ENCODE data around the gene SYT15. TPM values are rescaled to one million over a fixed set of nuclear protein-coding genes. Genes with fewer than 3 reads are reported as not detected.
"Not testable (repeated sequence)": the region's sequence is repeated elsewhere in the genome, so short reads cannot be mapped to it uniquely, and the experiment has no call there.

Gene SYT15
- total and polyA plus RNA-seq, 2 of the 13 experiments (the other 11 are each of a cell fraction or from before 2014, with no cell fraction given): 0.24 to 0.38 TPM

DNA sequence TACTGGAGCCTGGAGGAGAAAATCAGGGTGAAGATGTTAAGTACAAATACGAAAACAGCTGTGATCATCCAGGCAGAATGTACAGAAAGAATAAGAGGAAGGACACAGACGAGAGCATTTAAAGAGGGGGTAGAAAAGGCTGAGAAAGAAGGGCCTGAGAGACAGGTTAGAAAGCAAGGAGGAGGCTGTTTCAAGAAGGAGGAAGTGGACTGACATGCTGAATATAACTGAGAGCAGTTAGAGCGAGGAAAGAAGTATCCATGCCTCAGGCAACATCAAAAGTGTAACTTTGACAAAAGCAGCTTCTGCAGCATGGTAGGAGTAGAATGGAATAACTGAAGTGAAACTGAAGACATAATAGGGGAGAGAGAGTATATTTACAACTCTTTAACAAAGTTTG, 39.0 kb downstream of the SYT15 start:
- H3K4me3 ChIP-seq (replicated peaks in 1 of 3; ENCODE audit: insufficient read depth in 1 of 3, low read depth in 2 of 3, low read length in 3 of 3); H3K4me2 ChIP-seq (ENCODE audit: low read depth, low read length); H3K79me2 ChIP-seq (ENCODE audit: insufficient read depth, low read length); DNase-seq (ENCODE audit: low spot score); ATAC-seq; BruUV-seq (replicated peaks); H3K9me3 ChIP-seq (ENCODE audit: low read length); intact Hi-C loops (cut with micrococcal nuclease; ENCODE audit: unreplicated experiment); H4K20me1 ChIP-seq (ENCODE audit: insufficient read depth, low read length); CTCF ChIA-PET (ENCODE audit: low intra/inter-chr PET ratio, low total read pairs); FAIRE-seq; H3K36me3 ChIP-seq (replicated peaks in 1 of 2; ENCODE audit: control insufficient read depth in 1 of 2, insufficient read depth in 2 of 2, low read length in 2 of 2); in situ Hi-C loops (cut with HindIII; ENCODE audit: extremely low pct_ligation_motif_present, low pct_unique_long_range_greater_than_20kb); POLR2A ChIA-PET; H3K9ac ChIP-seq (ENCODE audit: insufficient read depth, low read depth, low read length); H3K27me3 ChIP-seq (ENCODE audit: control insufficient read depth in 1 of 2, insufficient read depth in 2 of 2, low read length in 2 of 2); H3K27ac ChIP-seq (ENCODE audit: extremely low read length, insufficient read depth, low read length); H2AFZ ChIP-seq (ENCODE audit: low read length); H3K4me1 ChIP-seq (ENCODE audit: insufficient read depth, low read length): not testable (repeated sequence)
- WGBS (ENCODE audit: low lambda C conversion rate): 96% methylated on average over 3 of the region's 3 CpGs

DNA sequence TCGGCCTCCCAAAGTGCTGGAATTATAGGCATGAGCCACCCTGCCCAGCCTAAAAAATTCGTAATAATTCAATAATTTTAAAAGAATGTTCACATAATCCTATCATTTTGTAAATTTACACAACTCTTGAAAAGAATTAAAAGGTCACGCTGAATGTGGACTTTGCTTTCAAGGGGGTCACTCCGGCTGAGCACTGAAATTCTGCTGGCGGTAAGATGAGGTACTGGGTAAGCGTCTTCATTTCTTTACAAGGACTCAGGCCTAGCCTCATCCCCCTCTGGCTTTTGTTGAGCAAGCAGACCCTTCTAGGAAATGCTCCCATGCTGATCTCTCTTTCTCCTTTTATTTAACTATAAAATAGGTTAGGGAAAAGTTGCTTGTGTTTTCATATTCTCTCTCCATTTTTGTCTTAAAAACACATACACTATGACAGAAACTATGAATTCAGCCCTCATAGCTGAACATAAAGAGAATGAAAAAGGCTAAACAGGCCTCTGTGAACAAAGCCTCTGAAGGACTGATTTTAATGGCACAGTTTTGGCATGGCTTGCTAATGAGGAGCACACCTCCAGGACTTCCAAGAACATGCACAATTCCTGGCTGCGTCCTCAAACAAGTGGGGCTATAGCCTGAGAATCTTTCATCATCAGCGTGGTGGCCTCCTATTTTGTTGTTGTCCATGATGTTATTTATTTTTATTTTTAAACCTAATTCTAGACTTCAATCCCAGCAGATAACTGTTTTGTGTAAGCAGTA, 45.1 kb downstream of the SYT15 start:
- CTCF ChIA-PET (ENCODE audit: low intra/inter-chr PET ratio, low total read pairs); H3K9ac ChIP-seq (ENCODE audit: insufficient read depth, low read depth, low read length); POLR2A ChIA-PET; H3K4me3 ChIP-seq (replicated peaks in 1 of 3; ENCODE audit: insufficient read depth in 1 of 3, low read depth in 2 of 3, low read length in 3 of 3); H4K20me1 ChIP-seq (ENCODE audit: insufficient read depth, low read length); H3K4me1 ChIP-seq (ENCODE audit: insufficient read depth, low read length); H3K4me2 ChIP-seq (ENCODE audit: low read depth, low read length); H3K9me3 ChIP-seq (ENCODE audit: low read length); H3K27me3 ChIP-seq (ENCODE audit: control insufficient read depth in 1 of 2, insufficient read depth in 2 of 2, low read length in 2 of 2); H3K36me3 ChIP-seq (replicated peaks in 1 of 2; ENCODE audit: control insufficient read depth in 1 of 2, insufficient read depth in 2 of 2, low read length in 2 of 2); DNase-seq (ENCODE audit: low spot score); in situ Hi-C loops (cut with HindIII; ENCODE audit: extremely low pct_ligation_motif_present, low pct_unique_long_range_greater_than_20kb); H3K79me2 ChIP-seq (ENCODE audit: insufficient read depth, low read length); intact Hi-C loops (cut with micrococcal nuclease; ENCODE audit: unreplicated experiment); FAIRE-seq; H3K27ac ChIP-seq (ENCODE audit: extremely low read length, insufficient read depth, low read length); H2AFZ ChIP-seq (ENCODE audit: low read length); BruUV-seq (replicated peaks): not testable (repeated sequence)
- WGBS (ENCODE audit: low lambda C conversion rate): 0% methylated on average over 3 of the region's 8 CpGs
- ATAC-seq: peak; percentile 70

DNA sequence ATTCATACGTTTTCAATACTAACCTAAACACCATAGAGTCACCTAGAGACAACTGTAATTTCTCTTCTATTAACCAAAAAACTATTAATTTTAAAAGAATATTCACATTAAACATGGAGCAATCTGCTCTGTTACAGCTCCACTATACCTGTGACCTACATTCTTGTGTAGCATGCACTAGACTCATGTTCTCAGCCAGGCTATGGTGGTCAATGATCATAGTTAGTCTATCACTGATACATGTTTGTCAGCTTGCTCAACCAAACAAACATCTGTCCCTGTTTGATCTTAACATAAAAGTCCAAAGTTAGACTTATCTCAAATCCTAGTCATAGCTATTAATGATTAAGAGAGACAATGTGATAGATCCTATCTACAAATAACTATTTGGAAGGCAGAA, 50.9 kb downstream of the SYT15 start:
- H3K9ac ChIP-seq (ENCODE audit: insufficient read depth, low read depth, low read length); H3K79me2 ChIP-seq (ENCODE audit: insufficient read depth, low read length); CTCF ChIA-PET (ENCODE audit: low intra/inter-chr PET ratio, low total read pairs); H3K9me3 ChIP-seq (ENCODE audit: low read length); H4K20me1 ChIP-seq (ENCODE audit: insufficient read depth, low read length); in situ Hi-C loops (cut with HindIII; ENCODE audit: extremely low pct_ligation_motif_present, low pct_unique_long_range_greater_than_20kb); H3K36me3 ChIP-seq (replicated peaks in 1 of 2; ENCODE audit: control insufficient read depth in 1 of 2, insufficient read depth in 2 of 2, low read length in 2 of 2); BruUV-seq (replicated peaks); POLR2A ChIA-PET; DNase-seq (ENCODE audit: low spot score); H3K27ac ChIP-seq (ENCODE audit: extremely low read length, insufficient read depth, low read length); H3K4me1 ChIP-seq (ENCODE audit: insufficient read depth, low read length); H3K27me3 ChIP-seq (ENCODE audit: control insufficient read depth in 1 of 2, insufficient read depth in 2 of 2, low read length in 2 of 2); H3K4me2 ChIP-seq (ENCODE audit: low read depth, low read length); FAIRE-seq; H3K4me3 ChIP-seq (replicated peaks in 1 of 3; ENCODE audit: insufficient read depth in 1 of 3, low read depth in 2 of 3, low read length in 3 of 3); intact Hi-C loops (cut with micrococcal nuclease; ENCODE audit: unreplicated experiment); H2AFZ ChIP-seq (ENCODE audit: low read length): not testable (repeated sequence)
- WGBS (ENCODE audit: low lambda C conversion rate): no CpG with 5 or more reads among the region's 1 CpG
- peak; percentile 98 for ATAC-seq
